ENCODE results near the gene ZNF276. TPM values are rescaled to one million over a fixed set of nuclear protein-coding genes. Genes with fewer than 3 reads are reported as not detected.
"Not testable (repeated sequence)": the region's sequence is repeated elsewhere in the genome, so short reads cannot be mapped to it uniquely, and the experiment has no call there.

ZNF276 gene
- total and polyA plus RNA-seq, 2 experiments from 2014 or later: 4.3 to 12.0 TPM

DNA sequence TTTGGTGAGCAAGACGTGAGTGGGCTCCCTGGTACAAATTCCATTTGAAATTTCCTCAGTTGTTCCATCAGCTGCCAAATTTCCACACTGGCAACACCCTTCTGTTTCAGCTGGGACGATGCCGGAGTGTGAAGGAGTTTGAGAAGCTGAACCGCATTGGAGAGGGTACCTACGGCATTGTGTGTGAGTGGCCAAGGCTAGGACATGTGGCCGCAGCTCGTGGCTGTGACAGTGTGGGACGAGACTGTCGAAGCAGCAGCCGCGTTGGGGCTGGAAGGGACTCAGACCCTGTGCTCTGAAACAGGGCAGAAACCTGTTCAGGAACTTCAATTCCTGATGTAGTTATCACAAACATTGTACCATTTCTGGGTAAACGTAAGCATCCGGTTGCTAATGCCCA, 32.2 kb upstream of the ZNF276 start:
- Histone ChIP-seq H3K79me2 (ENCODE audit: insufficient read depth) (peaks cover 32% of the 10 kb centered on the region), H3K4me1 (ENCODE audit: insufficient read depth) (peaks cover 4% of the 10 kb centered on the region), H3K9me3 (ENCODE audit: low read depth) (no peaks in the 10 kb centered on the region), H3K9ac (no peak overlapping the region), H3K4me3 (no peak overlapping the region), H3K4me2 (ENCODE audit: unreplicated experiment) (no peak overlapping the region), H3K27ac (no peak overlapping the region), H3K9me2 (ENCODE audit: insufficient read depth) (no peaks in the 10 kb centered on the region), H3F3A (ENCODE audit: insufficient read depth) (peaks cover 8% of the 10 kb centered on the region; the same call in 1 of the 2 replicates), H2AFZ (no peak overlapping the region), H3K27me3 (replicated peaks; ENCODE audit: insufficient read depth) (no peaks in the 10 kb centered on the region), H4K20me1 (ENCODE audit: insufficient read depth) (no peaks in the 10 kb centered on the region), H3K36me3 (ENCODE audit: low read depth) (peaks cover 6% of the 10 kb centered on the region; the same call in 1 of the 2 replicates)
- no peak for TF ChIP-seq EZH2phosphoT487 (IDR thresholded peaks at IDR 0.05; ENCODE audit: insufficient read depth, low read depth)
- no peak for TF ChIP-seq EZH2 (IDR thresholded peaks at IDR 0.05; ENCODE audit: insufficient read depth, poor library complexity, severe bottlenecking)
- in situ Hi-C loops (cut with MboI): no loop called here
- WGBS, 2 experiments (ENCODE audit: low coverage in 1 of 2, low lambda C conversion rate in 2 of 2, missing lambda C conversion rate in 2 of 2): 93 to 95% methylated on average over 13 of the region's 13 CpGs
- DNase-seq: no peak

DNA sequence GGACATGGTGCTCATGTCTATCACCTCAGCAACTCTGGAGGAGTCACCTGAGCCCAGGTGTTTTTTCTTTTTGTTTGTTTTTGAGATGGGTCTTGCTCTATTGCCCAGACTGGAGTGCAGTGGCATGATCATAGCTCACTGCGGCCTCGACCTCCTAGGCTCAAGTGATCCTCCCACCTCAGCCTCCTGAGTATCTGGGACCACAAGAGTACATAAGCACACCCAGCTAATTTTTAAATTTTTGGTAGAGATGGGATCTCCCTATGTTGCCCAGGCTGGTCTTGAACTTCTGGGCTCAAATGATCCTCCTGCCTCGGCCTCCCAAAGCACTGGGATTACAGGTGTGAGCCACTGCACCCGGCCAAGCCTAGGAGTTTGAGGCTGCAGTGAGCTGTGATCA, 31.7 kb upstream of the ZNF276 start:
- in situ Hi-C loops (cut with MboI): not testable (repeated sequence)

DNA sequence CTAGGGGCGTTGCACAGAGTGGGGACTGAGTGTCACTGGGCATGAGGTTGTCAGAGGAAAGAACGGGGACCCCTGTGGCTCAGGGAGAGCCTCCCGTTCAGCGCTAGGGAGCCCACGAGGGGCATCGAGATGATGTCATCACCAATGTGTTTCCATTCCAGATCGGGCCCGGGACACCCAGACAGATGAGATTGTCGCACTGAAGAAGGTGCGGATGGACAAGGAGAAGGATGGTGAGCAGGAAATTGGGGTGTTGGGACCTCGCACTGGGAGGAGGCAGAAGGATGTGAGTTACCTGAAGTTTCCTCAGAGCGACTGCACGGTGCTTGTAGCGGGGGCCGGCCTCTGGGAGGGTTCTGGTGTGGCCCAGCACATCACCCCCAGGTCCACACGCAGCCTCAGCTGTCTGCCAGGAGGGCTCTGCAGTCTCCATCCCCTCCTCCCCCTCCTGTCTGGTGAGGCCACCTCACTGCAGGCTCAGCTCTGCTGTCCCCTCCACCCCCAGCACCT, 30.9 kb upstream of the ZNF276 start:
- WGBS, 2 experiments (ENCODE audit: low coverage in 1 of 2, low lambda C conversion rate in 2 of 2, missing lambda C conversion rate in 2 of 2): 93 to 97% methylated on average over 16 of the region's 16 CpGs
- Histone ChIP-seq H3K79me2 (ENCODE audit: insufficient read depth) (peaks cover 32% of the 10 kb centered on the region), H3K4me2 (ENCODE audit: unreplicated experiment) (no peak overlapping the region), H3K4me1 (ENCODE audit: insufficient read depth) (peaks cover 4% of the 10 kb centered on the region), H3K9me2 (ENCODE audit: insufficient read depth) (no peaks in the 10 kb centered on the region), H3K27me3 (replicated peaks; ENCODE audit: insufficient read depth) (no peaks in the 10 kb centered on the region), H3K36me3 (ENCODE audit: low read depth) (peaks cover 6% of the 10 kb centered on the region; the same call in 1 of the 2 replicates), H3K4me3 (no peak overlapping the region), H2AFZ (no peak overlapping the region), H3F3A (ENCODE audit: insufficient read depth) (peaks cover 8% of the 10 kb centered on the region; the same call in 1 of the 2 replicates), H3K27ac (no peak overlapping the region), H4K20me1 (ENCODE audit: insufficient read depth) (no peaks in the 10 kb centered on the region), H3K9me3 (ENCODE audit: low read depth) (no peaks in the 10 kb centered on the region), H3K9ac (no peak overlapping the region)
- in situ Hi-C loops (cut with MboI): no loop called here
- no peak for TF ChIP-seq EZH2 (IDR thresholded peaks at IDR 0.05; ENCODE audit: insufficient read depth, poor library complexity, severe bottlenecking)
- no peak for TF ChIP-seq EZH2phosphoT487 (IDR thresholded peaks at IDR 0.05; ENCODE audit: insufficient read depth, low read depth)
- no peak for DNase-seq

More for the DNA sequence above, 31.7 kb upstream of the ZNF276 start:
- not testable (repeated sequence) for H3K27me3 ChIP-seq (replicated peaks; ENCODE audit: insufficient read depth); H3K27ac ChIP-seq; H3K4me3 ChIP-seq; H3K4me2 ChIP-seq (ENCODE audit: unreplicated experiment); H3K9ac ChIP-seq; H2AFZ ChIP-seq; H3K9me2 ChIP-seq (ENCODE audit: insufficient read depth); H3K9me3 ChIP-seq (ENCODE audit: low read depth); H3K4me1 ChIP-seq (ENCODE audit: insufficient read depth); DNase-seq; H4K20me1 ChIP-seq (ENCODE audit: insufficient read depth); H3K36me3 ChIP-seq (ENCODE audit: low read depth); H3F3A ChIP-seq (ENCODE audit: insufficient read depth)
- 84 to 85% methylated on average over 4 of the region's 4 CpGs for WGBS, 2 experiments (ENCODE audit: low coverage in 1 of 2, low lambda C conversion rate in 2 of 2, missing lambda C conversion rate in 2 of 2)
- H3K79me2 ChIP-seq (ENCODE audit: insufficient read depth): peaks cover 32% of the 10 kb centered on the region

DNA sequence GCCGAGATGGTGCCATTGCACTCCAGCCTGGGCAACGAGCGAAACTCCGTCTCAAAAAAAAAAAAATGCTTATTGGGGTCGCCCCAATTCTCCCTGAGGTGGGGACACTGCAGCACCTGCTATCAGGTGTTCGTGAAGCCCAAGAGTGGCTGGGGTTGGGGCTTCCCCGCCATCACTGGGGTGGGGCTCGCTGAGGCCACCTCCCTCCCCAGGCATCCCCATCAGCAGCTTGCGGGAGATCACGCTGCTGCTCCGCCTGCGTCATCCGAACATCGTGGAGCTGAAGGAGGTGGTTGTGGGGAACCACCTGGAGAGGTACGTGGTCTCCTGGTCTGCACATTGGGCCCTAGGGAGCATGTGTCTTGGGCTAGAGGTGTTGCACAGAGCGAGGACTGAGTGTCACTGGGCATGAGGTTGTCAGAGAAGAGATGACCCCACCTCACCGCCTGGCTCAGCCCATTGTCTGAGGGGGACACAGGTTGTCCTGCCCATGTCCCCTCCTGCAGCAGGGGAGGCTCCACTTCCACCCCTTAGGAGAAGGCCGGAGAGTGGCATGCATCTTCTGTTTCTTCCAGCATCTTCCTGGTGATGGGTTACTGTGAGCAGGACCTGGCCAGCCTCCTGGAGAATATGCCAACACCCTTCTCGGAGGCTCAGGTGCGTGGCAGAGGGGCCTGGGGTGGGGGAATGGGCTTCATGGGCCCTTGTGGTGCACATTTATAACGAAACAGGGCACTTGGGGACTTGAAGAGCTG, 29.9 kb upstream of the ZNF276 start:
- H3K27ac ChIP-seq: no peak overlapping the region
- peaks cover 6% of the 10 kb centered on the region; the same call in 1 of the 2 replicates for H3K36me3 ChIP-seq (ENCODE audit: low read depth)
- no peaks in the 10 kb centered on the region for H3K9me3 ChIP-seq (ENCODE audit: low read depth)
- H3K9me2 ChIP-seq (ENCODE audit: insufficient read depth): no peaks in the 10 kb centered on the region
- no peak overlapping the region for H3K4me2 ChIP-seq (ENCODE audit: unreplicated experiment)
- H3K79me2 ChIP-seq (ENCODE audit: insufficient read depth): peaks cover 32% of the 10 kb centered on the region
- peaks cover 4% of the 10 kb centered on the region for H3K4me1 ChIP-seq (ENCODE audit: insufficient read depth)
- H3K27me3 ChIP-seq (replicated peaks; ENCODE audit: insufficient read depth): no peaks in the 10 kb centered on the region
- no peaks in the 10 kb centered on the region for H4K20me1 ChIP-seq (ENCODE audit: insufficient read depth)
- H3K9ac ChIP-seq: no peak overlapping the region
- H2AFZ ChIP-seq: no peak overlapping the region
- TF ChIP-seq EZH2phosphoT487 (IDR thresholded peaks at IDR 0.05; ENCODE audit: insufficient read depth, low read depth) (no peak), EZH2 (IDR thresholded peaks at IDR 0.05; ENCODE audit: insufficient read depth, poor library complexity, severe bottlenecking) (no peak)
- peaks cover 8% of the 10 kb centered on the region; the same call in 1 of the 2 replicates for H3F3A ChIP-seq (ENCODE audit: insufficient read depth)
- in situ Hi-C loops (cut with MboI): no loop called here
- H3K4me3 ChIP-seq: no peak overlapping the region
- 96 to 100% methylated on average over 17 to 21 of the region's 21 CpGs for WGBS, 2 experiments (ENCODE audit: low coverage in 1 of 2, low lambda C conversion rate in 2 of 2, missing lambda C conversion rate in 2 of 2)
- no peak for DNase-seq

All from GM23248 (cell line).